ENCODE measurements around the gene MLN.

The MLN gene, protein sequence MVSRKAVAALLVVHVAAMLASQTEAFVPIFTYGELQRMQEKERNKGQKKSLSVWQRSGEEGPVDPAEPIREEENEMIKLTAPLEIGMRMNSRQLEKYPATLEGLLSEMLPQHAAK

DNA sequence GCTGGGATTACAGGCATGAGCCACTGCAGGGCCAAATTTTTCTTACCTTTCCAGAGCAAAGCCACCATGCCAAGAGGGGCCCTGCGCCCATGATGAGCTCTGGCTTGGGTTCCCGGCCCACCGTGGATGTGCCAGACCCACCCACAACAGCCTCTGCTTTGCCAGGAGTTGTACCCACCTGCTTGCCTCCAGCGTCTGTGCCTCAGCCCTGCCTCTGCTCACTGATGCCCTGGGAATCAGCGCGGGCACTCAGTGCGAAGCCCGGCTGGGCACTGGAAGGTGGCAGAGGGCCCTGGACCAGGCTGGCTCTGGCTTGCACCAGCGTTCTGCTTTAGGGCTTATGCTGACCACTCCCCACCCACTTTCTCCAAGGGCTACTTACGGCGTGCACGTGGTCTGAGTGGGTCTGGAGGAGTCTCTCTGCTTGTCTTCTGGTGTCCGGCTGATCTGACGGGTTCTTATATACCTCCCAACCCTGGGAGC lies at the start of gene MLN:
Gene MLN, minus strand, starts transcription at position 433 of the 483 bp plus-strand sequence. CDS start 2,840 bp downstream, outside the sequence.
- DNase-seq: no peak

DNA sequence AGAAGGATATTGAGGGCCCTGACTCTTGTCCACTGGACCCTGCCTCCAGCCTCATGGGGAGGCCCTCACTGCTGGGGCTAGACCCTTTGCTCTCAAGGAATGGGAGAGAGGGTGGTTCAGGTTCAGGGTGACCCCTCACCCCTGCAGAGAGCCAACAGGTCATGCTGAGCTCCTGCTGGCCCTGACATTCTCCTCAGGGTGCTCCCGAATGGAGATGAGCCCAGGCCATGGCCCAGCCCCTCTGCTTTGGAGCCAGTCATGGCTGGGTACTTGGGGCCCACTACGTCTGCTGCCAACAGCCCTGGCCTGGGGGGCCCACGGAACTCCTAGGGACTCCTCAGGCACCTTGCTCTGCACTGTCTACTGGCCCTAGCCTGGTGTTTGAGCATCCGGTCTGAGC lies 49.2 kb upstream of the MLN start:
- DNase-seq: no peak

DNA sequence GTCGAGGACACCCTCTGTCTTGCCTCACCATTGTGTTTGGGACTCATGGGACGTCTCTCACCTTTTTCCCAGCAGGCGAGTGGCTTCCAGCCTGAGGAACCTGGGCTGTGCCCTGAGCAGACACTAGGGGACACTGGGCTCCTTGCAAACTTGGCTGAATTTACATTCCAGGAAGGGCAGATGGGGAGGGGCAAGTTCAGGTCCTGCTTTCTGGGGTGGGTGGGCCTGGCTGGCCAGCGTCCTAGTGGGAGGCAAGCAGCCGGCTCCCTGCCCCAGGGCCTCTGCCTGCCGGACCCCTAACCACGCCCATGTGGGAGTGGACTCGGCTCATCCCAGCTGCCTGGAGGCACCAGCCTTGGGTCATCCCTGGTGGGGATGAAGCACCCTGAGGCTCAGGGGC lies 48.2 kb upstream of the MLN start:
- DNase-seq: no peak

DNA sequence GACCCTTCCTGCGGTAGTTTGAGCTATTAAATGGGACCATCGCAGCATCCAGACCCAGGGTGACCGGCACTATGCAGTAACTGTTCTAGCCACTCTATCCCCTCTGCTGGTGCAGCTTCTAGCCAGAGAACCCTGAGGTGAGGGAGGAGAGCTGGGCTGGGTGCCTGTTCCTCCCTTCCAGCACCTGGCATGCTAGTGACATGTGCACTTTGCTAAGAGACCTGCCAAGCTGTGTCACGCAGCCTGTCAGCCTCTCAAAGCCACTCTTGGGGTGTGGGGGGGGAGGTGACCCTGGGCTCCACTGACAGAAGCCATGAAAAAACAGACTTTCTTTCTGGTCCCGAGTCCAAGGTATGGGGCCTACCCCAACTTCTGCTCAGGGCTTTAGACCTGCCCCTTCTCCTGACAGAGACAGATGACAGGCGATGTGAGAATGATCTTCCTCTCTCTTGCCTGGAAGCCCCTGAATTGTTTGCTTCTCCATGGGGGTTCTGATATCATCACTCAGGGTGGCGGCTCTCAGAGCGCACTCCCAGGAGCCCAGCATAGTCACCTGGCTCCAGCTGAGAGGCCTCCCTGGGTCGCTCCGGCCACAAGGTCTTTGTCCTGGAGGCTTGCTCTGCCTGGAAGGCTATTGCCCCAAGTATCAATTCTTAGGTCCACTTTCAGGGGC lies 47.2 kb upstream of the MLN start:
- DNase-seq: no peak

DNA sequence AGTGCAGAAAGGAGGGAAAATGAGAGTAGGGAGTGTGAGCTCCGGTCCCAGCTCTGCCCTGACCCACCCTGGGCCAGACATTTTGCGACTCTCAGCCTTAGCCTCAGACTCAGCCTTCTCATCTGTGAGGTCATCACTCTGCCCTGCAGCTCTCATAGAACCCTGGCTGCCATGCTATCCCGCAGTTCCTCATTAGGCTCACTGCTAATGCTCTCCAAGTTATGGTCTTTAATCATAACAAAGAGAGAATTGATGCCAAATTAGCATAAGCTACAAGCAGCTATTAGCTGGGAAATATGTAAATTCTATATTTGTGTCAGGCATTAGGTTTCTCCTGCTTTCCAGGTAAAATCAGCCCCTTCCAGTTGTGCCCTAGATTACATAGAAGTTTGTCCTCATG lies 46.5 kb upstream of the MLN start:
- DNase-seq: no peak

DNA sequence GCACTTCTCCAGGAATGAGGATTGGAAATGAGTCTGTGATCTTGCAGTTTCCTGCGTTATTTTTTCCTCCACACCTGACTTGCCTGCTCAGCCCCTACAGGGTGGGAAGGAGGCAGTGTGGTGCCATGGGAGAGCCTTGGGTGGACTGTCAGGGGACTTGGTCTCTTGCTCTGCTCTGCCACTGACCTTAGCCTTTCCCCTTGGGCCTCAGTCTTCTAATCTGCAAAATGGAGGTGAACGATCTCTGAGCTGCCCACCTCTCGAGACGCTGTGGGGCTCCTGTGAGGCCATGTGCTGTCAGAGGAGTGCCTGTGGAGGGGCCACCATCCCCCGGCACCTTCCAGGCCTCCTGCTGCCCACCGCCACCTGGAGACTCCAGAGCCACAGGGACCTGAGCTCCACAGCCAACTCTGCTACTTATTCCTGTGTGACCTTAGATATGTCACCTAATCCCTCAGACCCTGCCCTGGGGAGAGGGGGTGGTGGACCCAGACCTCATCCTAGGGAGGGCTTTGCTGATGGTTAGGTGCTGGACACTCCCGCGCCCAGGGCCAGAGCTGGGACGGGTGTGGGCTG lies 45.8 kb upstream of the MLN start:
- DNase-seq: no peak

DNA sequence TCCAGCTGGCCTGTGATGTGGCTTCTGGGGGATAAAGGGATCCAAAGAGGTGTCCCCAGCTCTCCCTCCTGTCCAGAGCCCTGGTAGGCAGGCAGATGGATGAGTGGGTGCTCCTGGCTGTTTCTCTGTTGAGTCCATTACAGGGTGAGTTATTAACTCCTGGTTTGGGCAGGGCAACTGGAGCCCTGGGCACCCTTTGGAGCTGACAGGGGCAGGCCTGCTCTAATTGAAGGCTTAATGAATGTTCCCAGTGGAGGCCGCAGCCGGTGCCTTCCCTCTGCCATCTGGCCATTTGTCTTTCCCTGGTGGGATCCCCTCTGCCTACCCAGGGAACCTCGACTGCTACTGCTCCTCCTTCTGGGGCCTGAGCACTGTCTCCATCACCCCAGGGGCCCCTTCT lies 44.7 kb upstream of the MLN start:
- DNase-seq: no peak

DNA sequence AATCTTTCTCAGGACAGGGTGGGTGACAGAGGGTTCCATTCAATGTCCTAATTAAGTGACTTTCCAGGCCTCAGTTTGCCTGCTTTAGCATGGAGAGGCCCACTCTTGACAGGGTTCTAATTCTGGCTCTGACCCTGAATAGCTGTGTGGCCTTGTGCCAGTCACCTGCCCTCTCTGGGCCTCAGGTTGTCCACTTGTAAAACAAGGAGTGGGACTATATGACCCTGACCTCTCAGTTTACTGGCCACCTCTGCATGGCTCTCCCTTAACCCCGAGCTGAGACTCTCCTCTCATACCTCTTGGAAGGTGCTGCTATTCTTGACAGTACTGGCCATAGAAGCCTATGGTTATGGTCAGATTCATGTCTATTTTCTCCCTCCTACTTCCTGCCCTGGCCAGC lies 44.1 kb upstream of the MLN start:
- no peak for DNase-seq

DNA sequence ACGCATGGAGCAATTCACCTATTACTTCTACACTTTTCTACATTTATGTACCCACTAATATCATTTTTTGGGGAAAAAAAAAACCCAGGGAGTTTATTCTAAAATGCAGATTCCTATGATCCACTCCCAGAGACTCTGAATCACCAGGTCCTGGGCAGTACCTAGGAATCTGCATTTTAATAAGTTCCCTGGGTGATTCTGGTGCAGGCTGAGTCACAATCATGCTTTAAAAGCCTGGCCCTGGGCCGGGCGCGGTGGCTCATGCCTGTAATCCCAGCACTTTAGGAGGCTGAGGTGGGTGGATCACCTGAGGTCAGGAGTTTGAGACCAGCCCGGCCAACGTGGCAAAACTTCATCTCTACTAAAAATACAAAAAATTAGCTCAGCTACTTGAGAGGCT lies 43.3 kb upstream of the MLN start:
- no peak for DNase-seq

DNA sequence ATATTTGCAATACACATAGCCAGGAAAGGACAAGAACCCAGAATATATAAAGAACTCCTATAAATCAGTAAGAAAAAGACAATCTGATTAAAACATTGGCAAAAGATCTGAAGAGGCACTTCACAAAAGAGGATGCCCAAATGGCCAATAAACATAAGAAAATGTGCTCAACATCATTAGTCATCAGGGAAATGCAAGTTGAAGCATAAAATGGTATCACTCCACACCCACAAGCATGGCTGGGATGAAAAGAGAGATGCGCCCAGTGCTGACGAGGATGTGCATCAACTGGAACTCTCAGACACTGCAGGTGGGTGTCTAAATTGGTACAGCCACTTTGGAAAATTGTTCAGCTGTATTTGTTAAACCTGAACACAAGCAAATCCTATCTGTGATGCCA lies 42.4 kb upstream of the MLN start:
- DNase-seq: no peak

DNA sequence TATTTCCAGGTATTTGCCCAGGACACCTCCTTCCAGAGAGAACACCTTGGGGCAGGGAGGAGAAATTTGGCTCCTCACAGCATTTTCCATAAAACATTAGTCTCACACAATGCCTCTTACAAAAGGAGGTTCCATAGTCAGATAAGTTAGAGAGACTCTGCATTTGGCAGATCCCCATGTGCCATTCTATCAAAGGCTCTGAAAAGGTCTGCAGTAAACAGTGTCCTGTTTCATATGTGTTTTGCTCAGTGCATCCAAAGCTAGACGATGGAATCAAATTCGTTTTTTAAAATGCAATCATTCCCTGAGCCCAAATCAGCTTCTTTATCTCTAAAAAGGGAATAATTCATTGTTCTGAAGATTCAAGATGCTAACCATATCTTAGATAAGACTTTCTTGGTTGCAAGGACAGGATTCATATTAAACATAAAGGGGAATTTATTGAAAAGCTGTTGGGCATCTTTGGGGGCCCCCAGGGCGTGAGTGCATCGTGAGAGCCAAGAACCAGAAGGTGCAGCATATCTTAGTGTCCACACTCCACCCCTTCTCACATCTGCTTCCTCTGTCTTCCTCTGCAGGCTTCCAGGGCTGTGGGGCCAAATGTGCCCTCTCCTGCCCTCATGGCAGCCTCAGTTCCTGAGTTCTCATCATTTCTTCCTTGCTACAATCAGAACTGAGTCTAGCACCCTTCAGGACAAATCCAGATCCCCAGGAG lies 41.4 kb upstream of the MLN start:
- no peak for DNase-seq

DNA sequence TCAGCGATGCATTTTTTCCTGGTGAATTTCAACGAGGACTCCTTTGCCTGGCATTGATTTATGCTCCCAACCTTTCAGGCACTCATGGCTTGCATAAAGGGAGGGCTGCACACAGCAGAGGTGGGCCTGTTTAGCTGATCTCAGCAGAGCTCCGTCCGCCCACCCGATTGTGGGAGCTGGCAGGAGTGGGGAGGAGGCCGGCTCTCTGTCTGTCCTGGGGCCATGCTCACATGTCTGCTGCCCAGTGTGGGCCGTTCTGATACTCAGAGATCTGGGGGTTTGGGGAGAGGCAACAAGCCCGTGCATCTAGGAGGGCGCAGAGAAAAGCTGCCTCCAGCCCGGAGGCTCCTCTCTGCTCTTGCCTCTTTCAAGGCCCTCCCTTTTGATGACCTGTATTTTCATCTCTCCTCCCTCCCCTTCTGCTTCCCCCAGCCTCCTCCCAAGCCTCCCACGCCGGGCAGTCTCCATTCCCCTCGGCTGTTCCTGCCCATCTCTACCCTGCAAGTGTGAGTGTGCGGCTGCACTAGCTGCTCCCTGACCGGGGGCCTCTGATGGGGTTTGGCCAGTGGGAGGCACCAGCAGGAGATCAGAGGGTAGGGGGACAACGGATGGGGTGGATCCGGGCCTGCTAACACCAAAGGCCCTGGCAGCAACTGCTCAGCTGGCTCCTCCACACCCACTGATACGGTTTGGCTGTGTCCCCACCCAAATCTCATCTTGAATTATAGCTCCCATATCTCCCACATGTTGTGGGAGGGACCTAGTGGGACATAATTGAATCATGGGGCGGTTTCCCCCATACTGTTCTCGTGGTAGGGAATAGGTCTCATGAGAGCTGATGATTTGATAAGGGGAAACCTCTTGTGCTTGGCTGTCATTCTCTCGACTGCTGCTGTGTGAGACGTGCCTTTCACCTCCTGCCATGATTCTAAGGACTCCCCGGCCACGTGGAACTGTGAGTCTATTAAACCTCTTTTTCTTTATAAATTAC lies 39.6 kb upstream of the MLN start:
- DNase-seq: no peak

DNA sequence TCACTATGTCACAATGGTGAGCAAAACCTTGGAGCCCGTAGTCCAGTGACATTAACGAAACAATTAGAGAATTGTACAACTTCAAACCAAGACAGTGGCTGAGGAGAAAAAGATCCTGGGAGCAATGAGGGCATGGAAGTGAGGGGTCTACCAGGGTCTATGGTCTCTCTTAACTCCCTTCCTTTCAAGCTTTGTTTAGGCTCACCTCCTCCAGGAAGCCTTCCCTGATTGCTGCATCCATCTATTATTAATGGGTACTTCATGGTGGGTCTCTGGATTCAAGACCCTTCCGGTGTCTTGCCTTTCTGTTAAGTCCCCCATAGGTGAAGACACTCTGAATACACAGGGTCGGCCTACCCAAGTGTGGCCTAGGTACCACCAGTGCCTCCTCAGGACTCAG lies 38.1 kb upstream of the MLN start:
- DNase-seq: no peak

DNA sequence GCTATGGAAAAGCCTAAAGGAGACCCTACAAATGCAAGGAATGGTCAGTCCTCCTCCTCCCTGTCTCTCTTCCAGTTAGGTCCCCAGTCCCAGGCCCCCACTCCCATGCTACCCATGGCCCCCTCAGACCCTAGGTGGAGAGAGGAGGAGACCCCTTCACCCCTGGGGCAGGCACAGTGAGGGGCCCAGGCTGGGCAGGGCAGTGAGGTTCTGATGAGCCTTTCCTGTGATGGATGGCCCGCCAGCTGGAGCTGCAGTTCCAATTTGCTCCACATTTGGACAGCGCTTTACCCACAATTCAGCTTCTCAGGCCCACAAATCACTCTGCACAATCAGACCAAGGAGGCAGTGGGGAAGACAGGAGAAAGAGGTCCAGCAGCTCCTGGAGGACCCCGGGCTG lies 37.3 kb upstream of the MLN start:
- DNase-seq: no peak

DNA sequence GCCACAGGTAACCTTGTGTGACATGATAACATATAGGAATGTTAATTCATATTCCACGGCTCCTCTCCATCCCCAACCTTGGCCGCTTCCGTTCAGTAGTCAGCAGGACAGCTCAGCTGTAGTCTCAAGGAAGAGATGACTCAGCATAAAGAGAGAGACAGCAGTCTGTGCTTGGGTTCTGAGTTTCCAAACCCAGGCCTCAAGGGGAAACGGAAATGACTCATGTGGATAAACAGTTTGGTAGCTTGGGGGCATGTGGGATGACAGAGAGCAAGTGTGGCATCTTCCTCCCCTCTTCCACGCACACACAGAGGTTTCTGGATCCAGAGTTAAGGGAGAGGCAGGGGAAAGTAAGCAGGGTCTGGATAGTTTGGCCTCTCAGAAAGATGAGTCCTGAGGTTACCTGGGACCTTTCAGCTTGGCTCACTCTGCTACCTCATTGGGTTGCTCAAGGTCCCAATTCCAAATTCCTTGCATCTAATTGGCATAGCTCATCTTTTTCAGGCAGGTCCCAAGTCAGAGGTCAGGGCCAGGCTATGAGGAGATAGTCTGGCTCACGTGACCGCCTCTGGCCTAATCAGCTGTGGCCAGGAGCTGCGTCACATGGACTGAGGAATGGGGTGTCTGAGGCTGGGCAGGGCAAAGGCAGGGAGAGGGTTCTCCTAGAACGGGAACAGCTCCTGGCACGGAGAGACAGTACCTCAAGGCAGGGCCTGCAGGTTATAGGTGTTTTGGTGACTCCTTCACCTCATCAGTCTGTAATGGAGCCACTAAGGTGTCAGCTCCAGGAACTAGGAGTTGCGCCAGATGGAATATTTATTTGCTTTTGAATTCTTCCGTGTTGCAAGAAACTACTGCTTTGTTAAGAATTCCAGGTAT lies 36.5 kb upstream of the MLN start:
- DNase-seq: peak; percentile 40 to 53

DNA sequence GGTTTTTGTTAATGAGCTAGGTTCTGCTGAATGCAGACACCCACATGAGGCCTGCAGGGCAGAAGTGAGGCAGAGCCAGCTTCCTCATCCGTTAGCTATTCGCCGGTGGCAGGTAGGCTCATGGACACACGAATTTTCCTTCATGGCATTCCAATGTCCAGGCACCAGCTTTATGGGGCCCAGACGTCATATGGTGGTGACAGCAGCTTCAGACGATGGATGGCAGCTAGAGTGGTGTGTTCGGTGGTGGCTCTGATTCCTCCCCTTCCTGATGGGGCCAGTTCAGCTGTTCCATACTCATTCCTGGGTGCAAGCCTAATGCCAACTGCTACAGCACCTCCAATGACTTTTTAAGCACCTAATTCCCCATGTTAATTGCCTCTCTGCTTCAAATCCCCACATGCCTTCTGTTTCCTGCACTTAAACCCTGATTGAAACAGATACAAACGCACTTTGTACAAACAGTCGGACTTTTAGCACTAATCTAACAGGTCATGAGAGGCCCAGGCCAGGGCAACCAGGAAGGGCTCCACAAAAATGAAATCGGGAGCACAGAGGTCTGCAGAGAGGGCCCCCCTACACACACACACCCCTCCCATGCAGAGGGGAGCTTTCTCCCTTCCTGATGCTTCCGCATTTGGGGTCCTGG lies 35.7 kb upstream of the MLN start:
- DNase-seq: no peak

DNA sequence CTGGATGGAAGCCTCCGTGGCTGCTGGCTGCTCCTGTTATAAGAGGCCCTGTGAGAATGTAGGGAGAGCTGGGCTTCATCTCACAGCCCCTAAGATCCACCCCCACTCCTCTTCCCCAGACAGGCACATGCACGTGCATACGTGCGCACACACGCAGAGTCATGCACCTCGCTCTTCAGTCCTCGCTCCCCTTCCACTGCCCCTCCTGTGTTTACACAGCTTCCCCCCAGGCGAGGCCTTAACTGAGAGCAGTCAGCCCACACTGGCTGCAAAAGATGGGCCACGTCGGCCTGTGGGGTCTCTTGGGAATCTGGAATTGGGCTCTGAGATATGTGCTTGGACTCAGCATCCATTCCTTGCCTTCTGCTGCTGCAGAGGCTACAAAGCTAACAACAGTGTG lies 35.2 kb upstream of the MLN start:
- DNase-seq: no peak

DNA sequence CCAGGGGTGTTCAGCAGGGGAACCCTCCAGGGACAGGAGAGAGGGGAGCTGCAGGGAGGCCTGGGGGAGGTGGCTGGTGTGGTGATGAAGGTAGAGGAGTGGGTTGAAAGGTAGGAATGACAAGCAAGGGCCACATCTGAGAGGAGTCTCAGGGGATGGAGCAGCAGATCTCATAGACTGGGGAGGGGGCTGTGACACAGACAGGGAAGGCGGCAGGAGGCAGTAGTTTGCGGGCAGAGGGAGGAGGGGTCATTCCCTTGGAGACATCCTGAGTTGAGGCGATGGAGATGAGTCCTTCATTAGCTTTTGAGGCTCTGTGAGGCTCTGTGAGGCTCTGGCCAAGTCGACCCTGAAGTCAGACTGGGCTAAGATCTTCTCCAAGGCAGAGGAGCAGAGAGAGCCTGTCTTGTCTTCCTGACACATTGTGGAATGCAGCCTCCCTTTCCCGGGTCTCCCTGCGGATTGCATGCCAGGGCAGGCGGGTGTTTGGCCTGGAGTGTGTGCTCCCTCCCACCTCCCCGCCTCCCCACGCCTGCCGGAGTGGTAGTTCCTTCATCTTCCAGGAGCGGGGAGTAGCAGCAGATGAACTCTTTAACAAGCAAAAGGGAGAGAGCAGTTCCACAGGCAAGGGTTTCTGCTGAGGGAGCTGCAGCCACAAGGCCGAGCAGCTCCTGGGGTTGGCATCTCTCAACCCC lies 34.3 kb upstream of the MLN start:
- no peak for DNase-seq

DNA sequence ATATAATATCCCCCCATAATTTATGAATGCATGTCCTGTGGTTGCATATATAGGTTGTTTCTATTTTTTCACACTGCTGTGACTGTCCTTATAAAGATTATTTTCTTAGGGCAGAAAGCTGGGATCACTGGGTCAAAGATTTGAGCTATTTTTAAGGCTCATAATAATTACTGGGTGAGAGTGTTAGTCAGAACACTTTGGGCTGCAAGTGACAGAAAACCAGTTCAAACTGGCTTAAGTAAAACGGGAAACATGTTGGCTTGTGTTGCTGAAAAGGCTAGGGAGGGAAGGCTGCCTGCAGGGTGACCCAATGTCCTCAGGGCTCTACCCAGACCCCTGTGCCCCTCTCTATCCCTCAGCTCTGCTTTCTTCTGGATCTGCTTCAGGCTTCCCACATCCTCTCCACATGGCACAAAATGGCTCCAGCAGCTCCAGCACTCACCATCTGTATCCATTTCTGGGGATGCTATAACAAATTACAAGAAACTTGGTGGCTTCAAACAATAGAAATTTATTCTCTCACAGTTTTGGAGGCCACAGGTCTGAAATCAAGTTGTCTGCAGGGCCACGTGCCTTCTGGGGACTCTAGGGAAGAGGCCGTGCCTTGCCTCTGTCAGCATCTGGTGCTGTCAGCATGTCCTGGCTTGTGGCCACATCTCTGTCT lies 33.1 kb upstream of the MLN start:
- no peak for DNase-seq
